Endothelial cell of umbilical vein (primary cell): ENCODE measurements around the gene UGGT2. TPM values are rescaled to one million over a fixed set of nuclear protein-coding genes. Genes with fewer than 3 reads are reported as not detected.

Experiments used
- BruUV-seq: library from RNA; stranded (reverse); fragments of 400-500 nt; replicated peaks from 2 replicates; lab custom pipeline; 2021; lab: Mats Ljungman, UMichigan
- CTCF ChIA-PET: fragments of 300-600, 350-600 bp; sonication (Branson Sonifier 250); formaldehyde crosslinking; loops from one replicate; lab custom pipeline; 2021; ENCODE audit warnings: antibody characterized with exemption, inconsistent platforms; lab: Charles Lee
- POLR2A ChIA-PET: fragments of 300-600, 350-600 bp; sonication (Branson Sonifier 250); formaldehyde crosslinking; loops from one replicate; lab custom pipeline; 2021; ENCODE audit warnings: antibody characterized with exemption, inconsistent platforms; lab: Charles Lee
- DNase-seq: peaks from one replicate; pipeline ENCODE4 v3.0.0-alpha.2; 2011; ENCODE audit warnings: low read depth, low spot score
- FAIRE-seq: peaks from 2 replicates; lab custom pipeline; 2011; peaks lifted over from hg19 to GRCh38; lab: Jason Lieb, UNC
- H2AFZ ChIP-seq: 2 replicates; pipeline ENCODE4 v1.6.0; 2012; ENCODE audit warnings: low read depth, low read length, control low read depth, inconsistent platforms
- H3K27ac ChIP-seq: 2 replicates; pipeline ENCODE4 v1.5.1; 2011; ENCODE audit warnings: low read depth, mild to moderate bottlenecking, control low read depth, low read length, moderate library complexity; ENCODE audit not compliant: insufficient read depth
- H3K27me3 ChIP-seq, 2 experiments: 2 replicates each; pipeline versions ENCODE4 v1.6.0 to v1.6.1; 2011; ENCODE audit warnings: low read length in 2 of 2, mixed read lengths in 1 of 2; ENCODE audit not compliant: control insufficient read depth in 2 of 2, insufficient read depth in 2 of 2
- H3K36me3 ChIP-seq, 2 experiments: 2 replicates in 1 of 2; 3 replicates in 1 of 2; pipeline ENCODE4 v1.5.1; 2011; ENCODE audit warnings: low read length in 2 of 2, mild to moderate bottlenecking in 1 of 2, moderate library complexity in 1 of 2; ENCODE audit not compliant: control insufficient read depth in 2 of 2, insufficient read depth in 2 of 2; ENCODE audit errors: extremely low read depth in 1 of 2
- H3K4me1 ChIP-seq: 3 replicates; pipeline ENCODE4 v1.5.1; 2011; ENCODE audit warnings: mild to moderate bottlenecking, low read length; ENCODE audit not compliant: control insufficient read depth, insufficient read depth; ENCODE audit errors: extremely low read depth
- H3K4me2 ChIP-seq: 2 replicates; pipeline ENCODE4 v1.6.1; 2011; ENCODE audit warnings: low read length, control low read depth, mixed read lengths; ENCODE audit not compliant: insufficient read depth
- H3K4me3 ChIP-seq, 3 experiments: fragments of 200-600 bp in 1 of 3; sonication (generic), shearing (Covaris generic) in 1 of 3; replicated peaks in 1 of 3; 2 replicates each; pipeline ENCODE4 v1.5.1; 2011 to 2016; ENCODE audit warnings: control low read depth in 3 of 3, low read length in 3 of 3, mild to moderate bottlenecking in 2 of 3, inconsistent platforms in 1 of 3, low read depth in 1 of 3, moderate library complexity in 1 of 3; ENCODE audit not compliant: insufficient read depth in 1 of 3
- H3K79me2 ChIP-seq: 2 replicates; pipeline ENCODE4 v1.6.0; 2012; ENCODE audit warnings: low read length, inconsistent platforms; ENCODE audit not compliant: control insufficient read depth, insufficient read depth
- H3K9ac ChIP-seq: replicated peaks from 2 replicates; pipeline ENCODE3; 2011; ENCODE audit warnings: low read length, control low read depth; ENCODE audit not compliant: insufficient read depth; ENCODE audit errors: extremely low read depth
- H3K9me1 ChIP-seq: replicated peaks from 3 replicates; pipeline ENCODE4 v1.6.0; 2011; ENCODE audit warnings: mild to moderate bottlenecking, low read length; ENCODE audit not compliant: control insufficient read depth, insufficient read depth; ENCODE audit errors: extremely low read depth
- H3K9me3 ChIP-seq: replicated peaks from 2 replicates; pipeline ENCODE4 v1.5.1; 2012; ENCODE audit warnings: low read length, inconsistent platforms; ENCODE audit not compliant: control insufficient read depth, insufficient read depth
- H4K20me1 ChIP-seq: replicated peaks from 2 replicates; pipeline ENCODE3; 2011; ENCODE audit warnings: mild to moderate bottlenecking, low read length; ENCODE audit not compliant: control insufficient read depth, insufficient read depth; ENCODE audit errors: extremely low read depth
- EZH2 ChIP-seq: IDR thresholded peaks from 2 replicates; pipeline ENCODE4 v1.6.1; 2012; ENCODE audit warnings: borderline replicate concordance, low read depth, mild to moderate bottlenecking, moderate library complexity, low read length, inconsistent platforms; ENCODE audit not compliant: severe bottlenecking
- FOS ChIP-seq: IDR thresholded peaks from 2 replicates; pipeline ENCODE4 v1.6.1; 2011; ENCODE audit warnings: mild to moderate bottlenecking, low read length, moderate library complexity, borderline replicate concordance; ENCODE audit not compliant: insufficient read depth
- GATA2 ChIP-seq: IDR thresholded peaks from 2 replicates; pipeline ENCODE4 v1.7.0; 2011; ENCODE audit warnings: low read depth, mild to moderate bottlenecking, moderate library complexity, mixed read lengths, low read length; ENCODE audit not compliant: insufficient read length, insufficient read depth
- JUN ChIP-seq: IDR thresholded peaks from 2 replicates; pipeline ENCODE4 v1.6.1; 2011; ENCODE audit warnings: borderline replicate concordance, low read depth; ENCODE audit not compliant: insufficient read length, insufficient read depth
- MYC ChIP-seq: IDR thresholded peaks from one replicate; pipeline ENCODE4 v1.6.1; 2011; ENCODE audit warnings: mild to moderate bottlenecking, low read depth, low read length
- POLR2A ChIP-seq: IDR thresholded peaks from 2 replicates; pipeline ENCODE4 v1.6.1; 2012; ENCODE audit warnings: low read depth, mild to moderate bottlenecking, control low read depth, low read length
- POLR2AphosphoS5 ChIP-seq: IDR thresholded peaks from 2 replicates; pipeline ENCODE4 v1.6.1; 2012; ENCODE audit warnings: low read depth, mild to moderate bottlenecking, control low read depth, low read length, moderate library complexity; ENCODE audit not compliant: insufficient read depth
- dilution Hi-C: fragments of 300-500 bp; cut with MboI; formaldehyde crosslinking; loops from one replicate; pipeline ENCODE4 v1.15.0; 2019; ENCODE audit warnings: low sequenced_read_pairs; ENCODE audit not compliant: extremely low pct_ligation_motif_present
- intact Hi-C: fragments of 100-400 bp; cut with micrococcal nuclease; formaldehyde crosslinking; loops from one replicate; pipeline ENCODE4 v1.10.0; 2022
- polyA plus RNA-seq, 4 experiments: library from polyadenylated mRNA; depleted of rRNA in 3 of 4; stranded (reverse) in 3 of 4; unstranded in 1 of 4; fragments of >200 nt; gene quantifications; 2 replicates each; pipeline versions ENCODE4 v1.2.1 to v1.2.3, GENCODE V29; 2011 to 2012; ENCODE audit warnings: missing spikeins in 1 of 4
- total RNA-seq: library from RNA; stranded (reverse); gene quantifications from 2 replicates; pipeline ENCODE4 v1.2.3, GENCODE V29; 2021
- TF ChIP-seq, protein P1 (sequence below), 2 donors: IDR thresholded peaks; 1 replicate in 1 of 2; 2 replicates in 1 of 2; pipeline ENCODE4 v1.5.1; 2011; ENCODE audit warnings: low read length in 2 of 2, mild to moderate bottlenecking in 2 of 2, moderate library complexity in 2 of 2, control low read depth in 1 of 2, inconsistent platforms in 1 of 2, low read depth in 1 of 2; ENCODE audit not compliant: insufficient read depth in 1 of 2; ENCODE audit errors: extremely low read depth in 1 of 2

UGGT2 gene
- total and polyA plus RNA-seq, 2 donors (not counting 3 experiments of a cell fraction or from before 2014, with no cell fraction given) = 4.6 to 25.1 TPM

DNA sequence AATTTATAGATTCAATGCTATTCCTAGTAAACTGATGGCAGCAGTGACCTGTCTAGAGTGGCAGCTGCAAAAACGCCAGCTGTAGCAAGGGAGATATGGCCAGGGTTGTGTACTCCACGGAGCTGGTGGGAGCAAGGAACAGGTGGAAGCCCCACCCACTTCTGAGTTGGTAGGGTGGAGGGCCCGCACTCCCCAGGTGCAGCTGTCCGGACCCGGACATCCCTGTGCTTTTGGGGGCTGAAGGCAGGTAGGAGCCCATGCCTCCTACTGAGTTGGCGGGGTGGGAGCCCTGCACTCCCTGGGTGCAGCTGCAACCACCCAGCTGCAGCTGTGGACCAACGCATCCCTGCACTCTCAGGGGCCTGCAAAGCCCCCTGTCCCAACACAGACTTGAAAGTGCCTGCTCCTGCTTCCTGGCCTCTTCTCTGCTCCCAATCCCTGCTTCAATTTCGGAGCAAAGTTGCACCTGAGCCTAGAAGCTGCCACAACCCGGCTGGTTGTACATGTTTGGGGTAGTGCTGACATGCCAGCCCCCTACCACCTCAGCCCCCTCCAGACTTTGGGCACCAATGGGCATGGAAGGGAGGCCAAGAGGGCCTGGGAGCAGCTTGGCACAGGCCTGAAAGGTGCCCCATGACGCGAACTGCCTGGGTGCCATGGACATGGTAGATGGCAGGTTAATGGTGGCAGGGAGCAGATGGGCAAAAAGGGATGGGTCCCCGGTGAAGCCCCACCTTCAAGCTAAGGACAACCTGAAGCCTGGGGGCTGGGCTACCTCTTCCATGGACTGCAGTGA is 19.8 kb downstream of the UGGT2 start:
- Histone ChIP-seq H4K20me1 (no peaks in the 10 kb centered on the region), H2AFZ (no peak overlapping the region), H3K4me1 (no peaks in the 10 kb centered on the region), H3K27me3 (no peaks in the 10 kb centered on the region), H3K79me2 (peaks cover 24% of the 10 kb centered on the region), H3K9ac (no peak overlapping the region), H3K9me3 (no peaks in the 10 kb centered on the region), H3K9me1 (no peaks in the 10 kb centered on the region), H3K36me3 (no peaks in the 10 kb centered on the region), H3K4me2 (no peak overlapping the region), H3K4me3 (no peak overlapping the region), H3K27ac (no peak overlapping the region)
- DNase-seq = no peak
- no peak for TF ChIP-seq JUN
- TF ChIP-seq FOS = no peak
- no peak for TF ChIP-seq MYC
- no peak for TF ChIP-seq POLR2AphosphoS5
- TF ChIP-seq POLR2A = no peak
- no peak for TF ChIP-seq EZH2
- TF ChIP-seq, protein P1, sequence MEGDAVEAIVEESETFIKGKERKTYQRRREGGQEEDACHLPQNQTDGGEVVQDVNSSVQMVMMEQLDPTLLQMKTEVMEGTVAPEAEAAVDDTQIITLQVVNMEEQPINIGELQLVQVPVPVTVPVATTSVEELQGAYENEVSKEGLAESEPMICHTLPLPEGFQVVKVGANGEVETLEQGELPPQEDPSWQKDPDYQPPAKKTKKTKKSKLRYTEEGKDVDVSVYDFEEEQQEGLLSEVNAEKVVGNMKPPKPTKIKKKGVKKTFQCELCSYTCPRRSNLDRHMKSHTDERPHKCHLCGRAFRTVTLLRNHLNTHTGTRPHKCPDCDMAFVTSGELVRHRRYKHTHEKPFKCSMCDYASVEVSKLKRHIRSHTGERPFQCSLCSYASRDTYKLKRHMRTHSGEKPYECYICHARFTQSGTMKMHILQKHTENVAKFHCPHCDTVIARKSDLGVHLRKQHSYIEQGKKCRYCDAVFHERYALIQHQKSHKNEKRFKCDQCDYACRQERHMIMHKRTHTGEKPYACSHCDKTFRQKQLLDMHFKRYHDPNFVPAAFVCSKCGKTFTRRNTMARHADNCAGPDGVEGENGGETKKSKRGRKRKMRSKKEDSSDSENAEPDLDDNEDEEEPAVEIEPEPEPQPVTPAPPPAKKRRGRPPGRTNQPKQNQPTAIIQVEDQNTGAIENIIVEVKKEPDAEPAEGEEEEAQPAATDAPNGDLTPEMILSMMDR (IDR thresholded peaks at IDR 0.05; ENCODE audit: extremely low read depth in 1 of 2, insufficient read depth in 1 of 2, low read depth in 1 of 2, low read length in 2 of 2) = no peak
- no peak for TF ChIP-seq GATA2
- POLR2A ChIA-PET = no interaction called here
- no TSS peak for BruUV-seq
- no peak for FAIRE-seq
- dilution Hi-C loops (no loop called here), intact Hi-C loops (no loop called here)
- CTCF ChIA-PET = interaction anchor here (1.2 to 3.1 kb wide), 3 partner anchors 8 to 784 kb away, joined by 3 to 16 read pairs (median 3); no protein-coding TSS in a partner anchor
